ENCODE results near the gene HAPSTR1.
"Not testable (repeated sequence)": the region's sequence is repeated elsewhere in the genome, so short reads cannot be mapped to it uniquely, and the experiment has no call there.

Gene HAPSTR1, protein sequence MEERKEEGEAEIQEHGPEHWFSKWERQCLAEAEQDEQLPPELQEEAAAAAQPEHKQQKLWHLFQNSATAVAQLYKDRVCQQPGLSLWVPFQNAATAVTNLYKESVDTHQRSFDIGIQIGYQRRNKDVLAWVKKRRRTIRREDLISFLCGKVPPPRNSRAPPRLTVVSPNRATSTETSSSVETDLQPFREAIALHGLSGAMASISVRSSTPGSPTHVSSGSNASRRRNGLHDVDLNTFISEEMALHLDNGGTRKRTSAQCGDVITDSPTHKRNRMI

DNA sequence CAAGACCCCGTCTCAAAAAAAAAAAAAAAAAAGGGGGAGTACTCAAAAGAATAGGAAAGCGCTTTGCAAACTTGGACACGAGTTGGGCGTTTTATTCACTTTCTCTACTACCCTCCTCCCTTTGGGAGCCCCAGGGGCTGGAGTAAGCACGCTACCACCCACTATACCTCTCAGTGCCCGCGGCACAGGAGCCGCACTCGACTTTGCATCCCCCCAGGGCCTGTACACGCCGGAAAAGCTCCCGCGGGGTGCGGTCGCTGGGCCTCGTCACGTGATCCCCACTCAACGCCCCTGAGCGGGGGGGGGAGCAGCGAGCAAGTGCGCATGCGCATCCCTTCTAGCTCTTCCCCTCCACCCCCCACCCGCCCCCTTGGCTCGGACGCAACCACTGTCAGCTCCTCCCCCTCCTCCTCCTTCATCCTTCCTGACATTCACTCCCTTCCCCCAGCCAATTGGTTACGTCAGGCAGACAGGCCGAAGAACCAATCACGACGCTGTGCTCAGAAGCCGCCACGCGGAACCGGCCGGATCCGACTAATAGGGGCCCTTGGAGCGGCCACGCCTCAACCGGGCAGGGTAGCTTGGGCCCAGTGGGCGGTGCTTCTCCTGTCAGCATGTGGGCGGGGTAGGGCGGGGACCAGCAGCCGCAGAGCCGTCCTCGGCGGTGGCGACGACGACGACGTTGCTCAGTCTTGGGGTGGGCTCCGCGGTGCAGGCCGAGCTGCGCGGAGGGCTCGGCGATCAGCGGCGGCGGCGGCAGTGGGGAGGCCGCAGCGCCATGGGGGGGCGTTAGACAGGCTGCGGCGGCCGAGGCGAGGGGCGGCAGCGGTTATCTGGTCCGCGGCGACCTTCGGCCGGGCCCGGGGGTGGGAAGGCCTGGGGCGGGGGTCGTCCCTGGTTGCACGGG is at the start of gene HAPSTR1:
Gene HAPSTR1 (plus strand): TSS at position 685 of the 907 bp plus-strand sequence. CDS start 401 bp downstream, outside the sequence.
- peak; percentile 93 for DNase-seq (ENCODE audit: extremely low spot score, insufficient read length, low read depth)
- FAIRE-seq: peak; percentile 99

DNA sequence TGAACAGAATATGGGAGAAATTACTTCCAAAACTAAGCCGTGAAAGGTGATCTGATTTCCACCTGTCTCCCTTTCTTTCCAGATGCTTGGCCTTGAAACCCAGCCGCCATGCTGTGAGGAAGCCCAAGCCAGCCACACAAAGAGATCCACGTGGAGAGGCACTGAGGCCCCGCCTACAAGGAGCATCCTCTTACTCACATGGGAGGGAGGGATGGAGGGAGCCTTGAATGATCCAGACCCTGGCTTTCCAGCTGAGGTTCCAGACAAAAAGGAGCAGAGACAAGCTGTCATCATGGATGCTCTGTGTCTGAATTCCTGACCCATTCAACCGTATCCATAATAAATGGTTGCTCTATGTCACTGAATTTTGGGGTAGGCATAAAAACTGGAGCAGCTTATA is 48.9 kb upstream of the HAPSTR1 start:
- DNase-seq (ENCODE audit: extremely low spot score, insufficient read length, low read depth) (no peak), FAIRE-seq (no peak)

DNA sequence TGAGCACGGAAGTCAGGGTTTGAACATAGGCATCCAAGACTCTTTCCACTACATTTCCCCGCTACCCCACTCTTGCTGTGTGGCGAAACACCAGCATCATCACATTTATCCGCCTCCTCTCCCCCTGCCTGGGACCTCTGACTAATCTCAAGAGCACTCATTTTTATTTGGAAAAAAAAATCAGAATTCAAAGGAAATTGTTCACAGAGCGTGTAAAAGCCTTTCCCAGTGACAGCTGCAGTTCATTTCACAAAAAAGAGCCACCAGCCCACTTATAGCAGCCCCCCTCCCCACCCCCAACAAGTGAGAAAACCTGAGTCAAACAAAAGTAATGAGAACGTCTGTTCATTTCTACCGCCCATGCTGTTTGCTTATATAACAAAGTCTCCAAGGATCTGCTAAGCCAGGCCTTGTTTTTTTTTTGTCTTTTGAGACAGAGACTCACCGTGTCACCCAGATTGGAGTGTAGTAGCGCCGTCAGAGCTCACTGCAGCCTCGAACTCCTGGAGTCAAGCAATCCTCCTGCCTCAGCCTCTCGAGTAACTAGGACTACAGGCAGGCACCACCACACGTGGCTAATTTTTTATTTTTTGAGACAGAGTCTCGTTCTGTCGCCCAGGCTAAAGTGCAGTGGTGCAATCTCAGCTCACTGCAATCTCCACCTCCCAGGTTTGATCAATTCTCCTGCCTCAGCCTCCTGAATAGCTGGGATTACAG is 48.3 kb upstream of the HAPSTR1 start:
- DNase-seq (ENCODE audit: extremely low spot score, insufficient read length, low read depth): no peak
- FAIRE-seq: no peak

DNA sequence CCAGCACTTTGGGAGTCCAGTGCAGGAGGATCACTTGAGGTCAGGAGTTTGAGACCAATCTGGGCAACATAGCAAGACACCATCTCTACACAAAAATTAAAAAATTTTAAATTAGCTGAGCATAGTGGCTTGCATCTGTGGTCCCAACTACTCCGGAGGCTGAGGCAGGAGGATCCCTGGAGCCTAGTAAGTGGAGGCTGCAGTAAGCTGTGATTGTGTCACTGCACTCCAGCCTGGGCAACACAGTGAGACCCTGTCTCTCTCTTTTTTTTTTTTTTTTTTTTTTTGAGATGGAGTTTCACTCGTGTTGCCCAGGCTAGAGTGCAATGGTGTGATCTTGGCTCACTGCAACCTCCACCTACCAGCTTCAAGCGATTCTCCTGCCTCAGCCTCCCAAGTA is 45.9 kb upstream of the HAPSTR1 start:
- FAIRE-seq; DNase-seq (ENCODE audit: extremely low spot score, insufficient read length, low read depth): not testable (repeated sequence)

GRCh38 chr16:9046667-9047055 is 44.8 kb upstream of the HAPSTR1 start:
- no peak for FAIRE-seq
- DNase-seq (ENCODE audit: extremely low spot score, insufficient read length, low read depth): no peak

DNA sequence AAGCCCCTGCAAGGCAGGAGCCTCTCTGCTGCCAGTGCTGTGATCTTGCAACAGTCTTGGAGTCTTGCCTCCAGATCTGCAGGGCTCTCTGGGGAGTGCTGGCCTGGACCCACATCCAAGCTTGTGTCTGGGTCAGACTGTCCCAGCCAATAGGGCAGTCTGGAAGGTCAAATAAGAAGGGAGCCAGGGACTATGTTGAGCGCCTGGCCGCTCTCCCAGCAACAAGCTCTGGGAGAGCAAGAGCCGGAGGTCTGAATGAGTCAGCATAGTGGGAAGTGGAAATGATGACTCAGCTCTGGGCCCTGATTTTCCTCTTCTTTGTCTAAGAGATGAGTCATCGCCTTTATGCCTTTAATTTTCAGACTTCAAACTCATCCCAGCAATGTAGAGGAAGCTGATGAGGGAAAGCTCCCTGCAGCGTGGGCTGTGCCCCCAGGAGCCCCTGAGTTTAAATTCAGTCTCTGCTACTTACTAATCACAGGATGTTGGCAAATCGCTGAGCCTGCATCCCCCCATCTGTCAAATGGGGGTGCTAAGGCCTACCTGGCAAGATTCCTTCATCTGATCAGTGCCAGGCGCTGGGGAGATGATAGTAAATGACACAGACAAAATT is 43.6 kb upstream of the HAPSTR1 start:
- DNase-seq (ENCODE audit: extremely low spot score, insufficient read length, low read depth) (no peak), FAIRE-seq (peak; percentile 63)

GRCh38 chr16:9048302-9048700 is 43.1 kb upstream of the HAPSTR1 start:
- no peak for DNase-seq (ENCODE audit: extremely low spot score, insufficient read length, low read depth)

DNA sequence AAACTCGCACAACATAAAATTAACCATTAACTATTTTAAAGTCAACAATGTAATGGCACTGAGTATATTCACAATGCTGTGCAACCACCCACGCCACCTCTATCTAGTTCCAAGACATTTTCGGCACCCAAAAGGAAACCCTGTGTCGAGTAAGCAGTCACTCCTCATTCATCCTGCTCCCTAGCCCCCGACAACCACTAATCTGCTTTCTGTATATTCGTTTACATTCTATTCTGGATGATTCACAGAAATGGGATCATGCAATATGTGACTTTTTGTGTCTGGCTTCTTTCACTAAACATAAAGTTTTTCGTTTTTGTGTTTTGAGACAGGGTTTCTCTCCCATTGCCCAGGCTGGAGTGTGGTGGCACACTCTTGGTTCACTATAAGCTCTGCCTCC is 42.2 kb upstream of the HAPSTR1 start:
- DNase-seq (ENCODE audit: extremely low spot score, insufficient read length, low read depth) (no peak), FAIRE-seq (no peak)

More at GRCh38 chr16:9048302-9048700, 43.1 kb upstream of the HAPSTR1 start:
- no peak for FAIRE-seq

- DNase-seq (ENCODE audit: extremely low spot score, insufficient read length, low read depth) (no peak), FAIRE-seq (no peak)
These were observed 41.2 kb upstream of the HAPSTR1 start for GRCh38 chr16:9050102-9050830.

DNA sequence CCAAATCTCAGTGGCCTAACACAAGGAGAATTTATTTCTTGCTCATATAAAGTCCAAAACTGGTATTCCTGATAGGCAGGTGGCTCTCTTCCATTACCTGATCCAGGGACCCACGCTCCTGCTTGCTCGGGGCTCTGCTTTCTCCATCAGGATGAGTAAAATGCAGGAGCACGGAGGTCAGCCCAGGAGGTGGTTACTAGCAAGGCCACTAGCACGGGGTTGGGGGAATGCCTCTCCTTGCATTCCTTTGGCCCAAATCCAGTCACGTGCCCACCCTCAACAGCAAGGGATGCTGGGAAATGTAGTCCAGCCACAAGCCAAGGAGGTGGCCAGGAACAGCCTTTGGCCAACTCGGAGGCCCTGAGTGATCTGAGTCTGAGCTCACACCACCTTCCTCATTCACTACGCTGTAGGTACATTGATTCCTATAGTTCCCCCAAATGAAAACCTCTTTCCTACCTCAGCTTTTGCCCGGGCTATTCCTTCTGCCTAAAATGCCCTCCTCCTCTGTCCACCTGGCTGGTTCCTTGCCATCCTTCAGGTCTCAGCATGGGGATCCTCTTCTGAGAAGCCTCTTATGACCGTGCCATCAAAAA is 38.3 kb upstream of the HAPSTR1 start:
- DNase-seq (ENCODE audit: extremely low spot score, insufficient read length, low read depth) (no peak), FAIRE-seq (no peak)

- DNase-seq (ENCODE audit: extremely low spot score, insufficient read length, low read depth) (no peak), FAIRE-seq (no peak)
These were observed 37.0 kb upstream of the HAPSTR1 start for GRCh38 chr16:9054460-9054859.

- DNase-seq (ENCODE audit: extremely low spot score, insufficient read length, low read depth) (no peak), FAIRE-seq (no peak)
These were observed 36.3 kb upstream of the HAPSTR1 start for GRCh38 chr16:9055115-9055514.

DNA sequence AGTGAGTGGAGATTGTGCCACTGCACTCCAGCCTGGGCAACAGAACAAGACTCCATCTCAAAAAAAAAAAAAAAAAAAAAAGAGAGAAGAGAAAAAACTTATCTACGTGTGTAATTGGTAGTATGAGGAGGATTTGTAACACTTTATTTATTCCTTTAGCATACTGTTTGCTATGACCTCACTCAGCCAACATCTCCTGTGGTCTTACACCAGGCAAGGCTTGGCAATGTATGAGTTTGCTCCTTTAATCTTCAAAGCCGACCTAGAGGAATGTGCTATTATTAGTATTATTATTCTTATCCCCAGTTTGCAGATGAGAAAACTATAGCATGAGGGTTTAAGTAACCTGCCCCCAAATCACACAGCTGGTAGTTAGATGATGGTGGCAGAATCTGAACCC is 35.8 kb upstream of the HAPSTR1 start:
- DNase-seq (ENCODE audit: extremely low spot score, insufficient read length, low read depth) (no peak), FAIRE-seq (no peak)

DNA sequence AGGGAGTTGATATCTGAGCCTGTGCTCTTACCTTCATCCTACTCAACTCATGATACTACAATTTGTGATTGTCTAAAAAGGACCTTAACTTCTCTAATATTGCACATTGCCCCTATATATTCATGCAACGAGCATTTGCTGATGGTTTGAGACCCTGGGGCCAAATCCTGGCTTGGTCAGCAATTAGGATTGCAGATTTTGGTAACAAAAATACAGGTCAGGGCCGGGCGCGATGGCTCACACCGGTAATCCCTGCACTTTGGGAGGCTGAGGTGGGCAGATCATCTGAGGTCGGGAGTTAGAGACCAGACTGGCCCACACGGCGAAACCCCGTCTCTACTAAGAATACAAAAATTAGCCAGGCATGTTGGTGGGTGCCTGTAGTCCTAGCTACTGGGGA is 35.4 kb upstream of the HAPSTR1 start:
- no peak for DNase-seq (ENCODE audit: extremely low spot score, insufficient read length, low read depth)
- no peak for FAIRE-seq

DNA sequence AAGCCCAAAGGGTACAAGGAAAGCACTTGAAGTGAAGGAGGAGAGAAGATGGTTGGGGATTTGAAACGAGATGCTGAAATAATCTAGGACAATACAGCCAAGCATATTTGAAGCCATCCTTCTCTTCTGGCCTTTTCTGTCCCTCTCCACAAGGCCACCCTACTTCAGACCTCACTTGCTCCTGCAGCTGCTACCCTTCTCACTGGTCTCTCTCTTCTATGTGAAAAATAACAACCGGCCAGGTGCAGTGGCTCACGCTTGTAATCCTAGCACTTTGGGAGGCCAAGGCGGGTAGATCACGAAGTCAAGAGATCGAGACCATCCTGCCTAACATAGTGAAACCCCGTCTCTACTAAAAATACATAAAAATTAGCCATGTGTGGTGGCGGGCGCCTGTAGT is 33.2 kb upstream of the HAPSTR1 start:
- DNase-seq (ENCODE audit: extremely low spot score, insufficient read length, low read depth) (no peak), FAIRE-seq (no peak)

DNA sequence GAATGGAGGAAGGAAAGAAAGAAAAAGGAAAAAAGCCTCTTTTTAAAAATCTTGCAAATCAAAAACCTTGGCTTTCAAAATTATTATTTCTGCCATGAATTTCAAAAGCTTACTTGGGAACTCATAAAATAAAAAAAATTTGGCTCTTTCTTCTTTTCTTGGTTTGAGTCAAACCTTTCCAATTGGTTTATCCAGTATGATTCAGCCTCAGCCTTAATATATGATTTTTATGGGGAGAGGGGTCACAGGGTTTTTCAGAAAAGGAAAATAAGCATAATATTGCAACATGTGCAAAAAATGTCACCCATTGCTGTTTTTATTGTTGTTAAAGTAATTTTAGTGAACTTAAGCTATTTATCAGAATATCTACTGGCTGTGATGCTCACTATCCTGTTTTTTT is 31.2 kb upstream of the HAPSTR1 start:
- FAIRE-seq (no peak), DNase-seq (ENCODE audit: extremely low spot score, insufficient read length, low read depth) (no peak)

DNA sequence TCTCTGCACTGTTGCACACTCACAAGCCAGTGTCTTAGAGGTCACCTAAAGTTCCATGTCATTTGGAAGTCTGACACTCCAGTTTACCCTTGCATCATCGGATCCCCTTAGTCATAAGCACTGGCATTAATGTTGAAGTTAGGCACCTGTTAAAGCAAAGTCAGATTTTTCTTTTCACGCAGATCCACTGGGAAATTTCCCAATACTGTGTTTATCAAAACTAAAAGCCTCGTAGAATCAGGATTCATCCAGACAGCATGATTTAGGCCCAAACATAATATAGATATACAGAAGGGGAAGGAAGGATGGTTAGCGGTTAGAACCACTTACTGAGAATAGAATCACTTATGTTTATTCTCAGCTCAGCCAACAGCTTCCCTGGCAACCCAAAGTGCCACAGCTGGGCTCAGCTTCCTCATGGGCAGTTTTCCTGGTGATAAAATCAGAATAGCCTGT is 30.1 kb upstream of the HAPSTR1 start:
- FAIRE-seq (no peak), DNase-seq (ENCODE audit: extremely low spot score, insufficient read length, low read depth) (no peak)

DNA sequence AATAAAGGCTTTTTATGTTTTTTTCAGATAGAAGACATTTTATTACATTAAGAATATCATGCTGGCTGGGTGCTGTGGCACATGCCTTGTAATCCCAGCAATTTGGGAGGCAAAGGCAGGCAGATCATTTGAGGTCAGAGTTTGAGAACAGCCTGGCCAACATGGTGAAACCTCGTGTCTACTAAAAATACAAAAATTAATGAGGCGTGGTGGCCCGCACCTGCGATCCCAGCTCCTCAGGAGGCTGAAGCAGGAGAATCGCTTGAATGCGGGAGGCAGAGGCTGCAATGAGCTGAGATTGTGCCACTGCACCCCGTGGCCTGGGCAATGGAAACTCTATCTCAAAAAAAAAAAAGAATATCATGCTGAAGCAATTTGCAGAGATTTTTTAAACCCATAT is 29.1 kb upstream of the HAPSTR1 start:
- DNase-seq (ENCODE audit: extremely low spot score, insufficient read length, low read depth) (no peak), FAIRE-seq (no peak)

DNA sequence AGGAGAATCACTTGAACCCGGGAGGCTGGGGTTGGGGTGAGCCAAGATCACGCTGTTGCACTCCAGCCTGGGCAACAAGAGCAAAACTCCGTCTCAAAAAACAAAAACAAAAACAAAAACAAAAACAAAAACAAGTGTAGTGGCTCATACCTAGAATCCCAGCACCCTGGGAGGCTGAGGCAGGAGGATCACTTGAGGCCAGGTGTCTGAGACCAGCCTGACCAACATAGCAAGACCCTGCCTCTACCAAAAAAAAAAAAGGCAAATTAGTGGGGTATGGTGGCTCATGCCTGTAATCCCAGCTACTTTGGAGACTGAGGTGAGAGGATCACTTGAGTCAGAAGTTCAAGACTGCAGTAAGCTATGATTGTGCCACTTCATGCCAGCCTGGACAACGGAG is 26.4 kb upstream of the HAPSTR1 start:
- DNase-seq (ENCODE audit: extremely low spot score, insufficient read length, low read depth) (no peak), FAIRE-seq (no peak)

All from GM18507 (cell line).